PC-3 (cell line): ENCODE data around the gene TAS2R39.

ENCODE experiments used
- EZH2 ChIP-seq: fragments of 300-600 bp; sonication (generic); IDR thresholded peaks from one replicate; pipeline ENCODE4 v1.6.1; 2017; ENCODE audit warnings: antibody characterized with exemption, mild to moderate bottlenecking, low read length; ENCODE audit not compliant: unreplicated experiment
- TF ChIP-seq, protein P1 (sequence below): fragments of 300-600 bp; sonication (generic); conservative IDR thresholded peaks from 2 replicates; pipeline ENCODE4 v1.5.1; 2017; ENCODE audit warnings: antibody characterized with exemption, low read depth, mild to moderate bottlenecking, low read length

- TF ChIP-seq, protein P1, sequence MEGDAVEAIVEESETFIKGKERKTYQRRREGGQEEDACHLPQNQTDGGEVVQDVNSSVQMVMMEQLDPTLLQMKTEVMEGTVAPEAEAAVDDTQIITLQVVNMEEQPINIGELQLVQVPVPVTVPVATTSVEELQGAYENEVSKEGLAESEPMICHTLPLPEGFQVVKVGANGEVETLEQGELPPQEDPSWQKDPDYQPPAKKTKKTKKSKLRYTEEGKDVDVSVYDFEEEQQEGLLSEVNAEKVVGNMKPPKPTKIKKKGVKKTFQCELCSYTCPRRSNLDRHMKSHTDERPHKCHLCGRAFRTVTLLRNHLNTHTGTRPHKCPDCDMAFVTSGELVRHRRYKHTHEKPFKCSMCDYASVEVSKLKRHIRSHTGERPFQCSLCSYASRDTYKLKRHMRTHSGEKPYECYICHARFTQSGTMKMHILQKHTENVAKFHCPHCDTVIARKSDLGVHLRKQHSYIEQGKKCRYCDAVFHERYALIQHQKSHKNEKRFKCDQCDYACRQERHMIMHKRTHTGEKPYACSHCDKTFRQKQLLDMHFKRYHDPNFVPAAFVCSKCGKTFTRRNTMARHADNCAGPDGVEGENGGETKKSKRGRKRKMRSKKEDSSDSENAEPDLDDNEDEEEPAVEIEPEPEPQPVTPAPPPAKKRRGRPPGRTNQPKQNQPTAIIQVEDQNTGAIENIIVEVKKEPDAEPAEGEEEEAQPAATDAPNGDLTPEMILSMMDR = no peak
- TF ChIP-seq EZH2 = no peak
Observed at GRCh38 chr7:143176128-143176527, 7.1 kb upstream of the TAS2R39 start.
